HG02852 (cell line): Measurements from ENCODE around the gene DNAH14.

Source experiments
- ATAC-seq: cut with Tn5 transposase; IDR thresholded peaks from one replicate; pipeline ENCODE4 v1.9.1; 2021; ENCODE audit warnings: mild to moderate bottlenecking, moderate library complexity; ENCODE audit not compliant: unreplicated experiment

Gene DNAH14

DNA sequence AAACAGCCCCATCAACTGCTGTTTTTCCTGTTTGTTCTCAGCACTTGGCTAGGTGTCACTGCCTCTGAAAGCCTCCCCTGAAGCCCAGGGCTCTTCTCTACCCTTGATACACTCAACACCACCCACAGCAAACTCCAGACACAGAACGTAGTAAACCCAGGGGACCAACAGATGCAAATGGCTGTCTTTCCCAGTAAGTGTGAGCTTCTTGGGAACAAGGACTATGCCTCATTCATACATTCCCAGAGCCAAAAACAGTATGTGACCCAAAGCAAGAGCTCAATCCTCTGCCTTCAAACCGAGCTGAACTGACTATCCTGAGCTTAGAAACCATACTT, 494.0 kb downstream of the DNAH14 start:
- no peak for ATAC-seq

DNA sequence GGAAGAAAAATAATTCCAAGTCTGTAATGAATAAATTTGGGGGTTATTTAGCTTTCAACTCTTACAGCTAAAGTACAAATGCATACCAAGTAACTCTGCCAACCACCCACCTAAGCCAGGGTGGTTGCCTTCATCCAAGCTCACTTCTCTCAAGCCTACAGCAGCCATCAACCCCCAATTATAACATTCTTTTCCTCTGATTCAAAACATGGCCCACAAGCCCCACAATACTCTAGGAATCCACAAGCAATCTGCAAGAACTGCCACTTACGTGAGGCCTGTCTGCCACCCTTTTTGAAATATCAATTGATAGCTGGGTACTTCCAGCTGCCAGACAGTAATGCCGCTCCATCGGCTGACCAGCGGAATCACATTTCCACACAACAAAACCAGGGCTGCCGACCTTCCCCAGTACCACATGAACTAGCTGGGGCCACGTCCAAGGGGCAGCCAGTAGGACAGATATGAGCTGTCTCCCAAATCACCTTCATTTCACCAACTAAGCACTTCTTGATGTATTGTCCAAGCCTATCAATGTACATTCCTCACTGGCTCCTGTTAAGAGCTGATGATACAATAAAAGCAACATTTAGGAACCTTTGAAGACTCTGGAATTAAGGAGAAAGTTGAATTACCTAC, 495.2 kb downstream of the DNAH14 start:
- ATAC-seq: no peak

DNA sequence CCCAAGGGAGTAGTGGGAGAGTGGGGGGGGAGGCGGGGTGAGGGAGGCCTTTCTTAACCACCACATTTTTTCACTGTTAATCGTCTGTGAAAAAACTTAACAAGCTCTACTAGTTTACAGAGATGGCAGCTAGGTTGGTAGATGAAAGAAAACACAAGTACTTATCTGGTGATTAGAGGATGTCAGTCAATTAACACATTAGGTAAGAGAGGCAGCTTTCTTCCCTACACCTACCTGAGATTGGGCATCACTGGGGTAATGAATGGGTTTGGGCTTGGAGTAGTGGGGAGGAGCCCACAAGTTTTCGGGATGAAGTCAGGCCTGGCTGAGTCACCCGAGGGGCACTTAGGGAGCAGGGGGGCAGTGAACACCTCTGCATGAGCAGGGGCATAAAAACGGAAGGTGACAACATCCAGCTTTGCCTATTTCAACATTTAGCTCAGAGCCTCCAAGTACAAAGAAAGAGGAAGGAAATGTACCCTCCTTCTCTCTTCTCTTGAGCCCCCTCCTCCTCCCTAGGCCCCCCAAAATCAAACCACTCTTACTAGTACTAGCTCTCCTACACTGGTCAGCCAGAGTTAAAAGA, 495.8 kb downstream of the DNAH14 start:
- no peak for ATAC-seq

DNA sequence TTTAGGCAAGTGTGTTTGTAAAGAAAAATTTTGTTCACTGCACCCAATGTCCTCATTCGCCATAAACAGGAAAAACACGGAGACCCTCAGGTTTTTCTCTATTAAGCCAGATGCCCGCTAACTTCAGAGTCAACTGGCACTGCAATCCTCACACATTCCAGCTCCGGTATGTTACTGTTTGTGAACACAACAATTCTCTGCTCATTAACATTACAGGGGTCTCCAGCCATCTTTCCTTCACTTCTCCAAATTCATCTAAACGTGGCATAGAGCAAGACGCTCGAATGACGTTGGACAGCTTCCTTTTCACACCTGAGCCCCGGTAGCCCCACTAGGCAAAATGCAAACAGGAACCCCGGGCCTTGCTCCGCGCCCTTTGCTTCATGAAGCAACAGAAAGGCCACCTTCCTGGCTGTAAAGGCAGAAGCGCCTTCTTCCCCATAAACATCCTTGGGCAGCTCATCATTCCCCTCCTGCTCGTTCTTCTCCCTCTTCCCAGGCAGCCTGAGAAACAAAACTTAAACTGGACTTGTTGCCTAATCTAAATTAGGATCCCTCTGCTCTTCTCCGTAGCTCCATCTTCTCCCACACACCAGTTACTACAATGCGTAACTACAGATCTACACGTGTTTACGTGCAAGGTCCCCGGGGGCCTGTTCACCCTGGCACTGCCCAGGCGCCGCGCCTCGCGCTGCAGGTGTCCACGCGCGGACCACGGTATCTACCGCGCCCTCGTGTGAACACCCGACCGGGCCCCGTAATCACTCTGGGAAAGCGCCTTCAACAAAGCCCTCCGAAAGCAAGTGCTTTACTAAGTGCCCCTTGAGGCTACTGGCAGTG, 497.1 kb downstream of the DNAH14 start:
- no peak for ATAC-seq

DNA sequence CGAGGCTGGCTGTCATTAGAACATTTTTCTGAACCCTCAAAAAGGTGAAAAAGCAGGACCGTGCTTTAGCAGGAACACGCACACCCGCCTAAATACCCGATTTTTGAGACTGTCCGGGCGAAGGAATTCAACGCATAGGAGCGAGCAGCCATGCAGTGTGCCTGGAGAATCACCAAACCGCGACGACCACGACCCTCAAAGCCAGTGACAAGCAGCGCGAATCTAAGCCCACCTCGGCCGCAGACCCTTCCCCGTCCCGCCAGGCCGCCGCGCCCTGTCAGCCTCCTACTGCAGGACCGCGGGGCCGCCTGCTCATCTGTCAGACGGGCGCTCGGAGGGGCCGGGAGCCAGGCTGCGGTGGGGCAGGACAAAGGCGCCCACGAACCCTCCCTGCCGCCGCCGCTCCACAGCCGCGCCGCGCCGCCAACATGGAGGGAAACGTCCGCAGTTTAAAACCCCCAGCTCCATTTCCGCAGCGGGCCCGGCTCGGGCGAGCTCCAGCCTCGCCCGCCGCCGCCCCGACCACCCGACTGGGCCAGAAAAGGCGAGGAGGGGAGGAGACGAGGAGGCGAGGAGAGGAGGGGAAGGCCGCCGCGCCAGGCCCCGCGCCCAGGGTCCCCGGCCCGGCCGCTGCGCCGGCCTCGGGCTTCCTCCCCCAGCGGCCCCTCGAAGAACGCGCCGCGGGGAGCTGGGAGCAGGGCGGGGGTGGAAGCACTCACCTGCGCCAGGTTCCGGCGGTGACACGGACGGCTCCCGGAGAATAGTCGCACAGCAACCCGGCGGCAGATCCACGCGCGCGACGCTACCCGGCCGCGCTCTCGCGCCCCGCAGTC, 498.0 kb downstream of the DNAH14 start, which contains the start of gene LBR:
LBR (minus strand) TSS at position 804 of the 833 bp plus-strand sequence. CDS start 3,963 bp downstream, outside the sequence.
- peak; percentile 35 for ATAC-seq

DNA sequence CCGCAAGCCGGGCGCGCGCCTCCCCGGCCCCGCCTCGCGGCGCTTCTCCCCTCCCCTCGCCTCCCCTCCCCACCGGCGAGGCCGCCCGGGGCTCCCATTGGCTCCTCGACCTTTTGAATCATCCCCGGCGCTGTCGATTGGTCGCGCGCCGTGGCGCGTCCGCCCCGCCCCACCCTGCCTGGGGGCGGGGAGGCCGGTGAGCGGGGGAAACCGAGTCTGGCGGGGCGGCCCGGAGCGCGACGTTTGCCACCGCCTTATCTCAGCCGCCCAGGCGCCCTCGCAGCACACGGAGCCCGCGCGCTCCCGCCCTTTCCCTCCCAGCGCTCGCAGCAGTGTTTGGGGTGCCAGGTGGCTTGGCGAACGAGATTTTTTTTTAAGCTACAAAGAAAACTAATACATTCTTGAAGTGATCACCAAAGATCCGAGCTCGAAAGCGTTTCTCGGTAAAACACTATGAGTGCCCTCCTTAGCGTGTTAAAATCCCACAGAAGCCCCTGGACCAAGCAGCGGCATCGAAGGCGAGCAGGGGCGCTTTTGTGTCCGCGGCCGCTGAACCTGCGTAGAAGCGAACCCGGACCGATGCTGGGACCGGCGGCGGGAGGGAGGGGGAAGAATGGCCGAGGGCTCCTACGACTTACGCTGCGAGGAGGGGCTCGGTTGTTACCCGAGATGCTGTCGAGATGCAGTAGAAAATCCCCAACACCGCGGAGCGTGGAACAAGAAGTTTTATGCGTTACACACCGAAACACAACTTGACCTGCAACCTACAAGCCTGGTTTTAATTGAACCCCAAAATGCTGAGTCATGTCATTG, 498.8 kb downstream of the DNAH14 start:
- ATAC-seq: peak; percentile 88

DNA sequence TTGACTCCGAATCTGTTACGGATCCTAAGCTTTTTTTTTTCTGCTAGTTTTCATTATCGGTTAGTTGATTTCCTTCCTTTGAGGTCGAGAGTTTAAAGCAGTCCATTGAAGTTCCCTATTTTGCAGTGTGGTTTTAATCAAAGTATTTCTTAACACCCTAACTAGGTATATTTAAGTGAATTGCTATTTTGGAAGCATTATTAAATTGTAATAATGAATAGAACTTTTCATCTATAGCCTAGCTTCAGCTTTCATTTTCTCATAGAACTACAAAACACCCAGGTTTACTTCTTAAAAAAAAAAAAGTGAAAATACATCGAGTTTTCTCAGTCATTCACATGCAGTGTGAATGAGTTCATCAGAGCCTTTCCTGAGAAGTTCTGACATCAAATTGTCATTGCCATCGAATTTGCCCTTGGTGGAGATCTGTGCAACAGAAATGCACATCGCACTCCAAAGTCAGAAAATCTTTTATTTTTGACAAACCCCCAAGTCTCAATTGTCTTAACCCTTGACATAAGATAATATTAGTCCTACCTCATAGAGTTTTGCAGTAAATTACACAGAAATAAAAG, 499.5 kb downstream of the DNAH14 start:
- no peak for ATAC-seq

DNA sequence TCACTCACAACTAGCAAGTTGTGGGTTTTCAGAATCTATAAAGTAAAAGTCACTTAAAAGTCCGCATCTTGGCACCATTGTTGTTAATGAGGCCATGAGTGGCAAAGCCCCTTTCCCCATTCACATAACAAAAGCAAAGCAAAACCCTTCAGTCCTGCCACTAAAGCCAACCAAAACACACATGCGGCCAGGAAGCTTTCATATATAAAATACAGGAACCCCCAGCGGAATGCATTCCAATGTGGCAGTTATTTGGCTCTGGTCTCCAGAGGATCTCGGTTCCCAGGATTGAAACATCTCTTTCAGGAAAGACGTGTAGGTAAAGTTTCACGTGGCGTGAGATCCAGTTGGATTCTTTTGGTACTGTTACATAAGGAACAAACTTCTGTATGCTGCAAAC, 500.8 kb downstream of the DNAH14 start:
- no peak for ATAC-seq

DNA sequence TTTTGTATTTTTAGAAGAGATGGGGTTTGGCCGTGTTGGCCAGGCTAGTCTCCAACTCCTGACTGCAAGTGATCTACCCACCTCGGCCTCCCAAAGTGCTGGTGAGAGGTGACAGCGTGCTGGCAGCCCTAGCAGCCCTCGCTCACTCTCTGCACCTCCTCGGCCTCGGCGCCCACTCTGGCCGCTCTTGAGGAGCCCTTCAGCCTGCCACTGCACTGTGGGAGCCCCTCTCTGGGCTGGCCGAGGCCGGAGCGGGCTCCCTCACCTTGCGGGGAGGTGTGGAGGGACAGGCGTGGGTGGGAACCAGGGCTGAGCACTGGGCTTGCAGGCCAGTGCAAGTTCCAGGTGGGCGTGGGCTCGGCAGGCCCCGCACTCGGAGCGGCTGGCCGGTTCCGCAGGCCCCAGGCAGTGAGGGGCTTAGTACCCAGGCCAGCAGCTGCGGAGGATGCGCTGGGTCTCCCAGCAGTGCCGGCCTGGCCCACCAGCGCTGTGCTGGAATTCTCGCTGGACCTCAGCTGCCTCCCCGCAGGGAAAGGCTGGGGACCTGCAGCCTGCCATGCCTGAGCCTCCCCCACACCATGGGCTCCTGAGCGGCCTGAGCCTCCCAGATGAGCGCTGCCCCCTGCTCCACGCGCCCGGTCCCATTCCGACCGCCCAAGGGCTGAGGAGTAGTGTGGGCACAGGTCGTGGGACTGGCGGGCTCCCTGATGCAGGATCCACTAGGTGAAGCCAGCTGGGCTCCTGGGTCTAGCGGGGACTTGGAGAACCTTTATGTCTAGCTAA, 501.8 kb downstream of the DNAH14 start:
- no peak for ATAC-seq

DNA sequence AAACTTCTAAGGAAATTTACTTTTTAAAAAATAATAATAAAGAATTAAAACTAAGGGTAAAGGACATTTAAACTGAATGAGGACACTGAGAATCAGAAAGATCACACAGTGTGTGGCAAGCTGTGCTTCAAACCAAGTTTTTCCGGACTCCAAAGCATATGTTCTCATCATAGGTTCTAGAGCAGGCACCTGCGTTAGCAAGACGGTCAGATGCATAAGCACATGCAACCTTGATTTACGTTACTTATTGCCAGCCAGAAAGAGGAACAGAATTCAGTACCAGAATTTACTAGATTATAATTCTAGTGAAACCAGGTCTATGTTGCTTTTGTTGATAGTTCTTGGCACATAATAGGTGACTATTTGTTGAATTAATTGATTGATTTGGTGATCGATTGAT, 504.6 kb downstream of the DNAH14 start:
- ATAC-seq: no peak

DNA sequence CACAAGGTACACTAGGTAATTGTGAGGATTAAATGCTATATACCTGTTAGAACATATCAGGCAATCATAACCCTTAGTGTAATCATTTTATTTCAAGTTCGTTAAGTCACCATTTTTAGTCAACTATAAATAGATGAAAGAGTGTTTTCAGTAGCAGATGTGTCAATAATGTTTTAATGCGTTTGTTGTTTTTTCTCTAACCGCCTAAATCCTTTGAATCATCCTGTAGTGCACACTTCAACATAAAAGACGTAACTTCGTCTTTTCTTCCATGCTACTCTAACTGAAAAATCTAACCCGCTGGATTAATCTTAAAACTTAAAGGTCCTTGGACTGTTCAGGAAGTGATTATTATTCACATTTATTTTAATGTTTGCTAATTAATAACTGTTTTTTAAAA, 505.6 kb downstream of the DNAH14 start:
- no peak for ATAC-seq

DNA sequence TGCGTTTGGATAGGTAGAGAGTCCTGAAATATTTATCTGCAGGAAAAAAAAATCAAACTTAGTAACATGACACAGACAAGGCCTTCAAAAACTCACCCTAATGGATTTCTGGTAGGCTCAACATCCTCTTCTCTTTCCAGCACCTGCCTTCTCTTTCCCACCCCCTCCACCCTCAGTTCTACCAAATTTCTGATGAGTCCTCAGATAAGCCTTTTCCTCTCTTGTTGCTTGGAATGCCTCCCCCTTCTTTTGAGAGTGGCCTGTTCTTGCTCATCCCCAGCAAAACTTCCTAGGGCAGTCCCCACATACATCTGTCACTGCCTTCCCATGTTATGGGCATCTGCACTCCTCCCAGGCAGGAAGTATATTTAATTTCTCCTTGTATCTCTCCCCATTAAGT, 506.0 kb downstream of the DNAH14 start:
- ATAC-seq: no peak

DNA sequence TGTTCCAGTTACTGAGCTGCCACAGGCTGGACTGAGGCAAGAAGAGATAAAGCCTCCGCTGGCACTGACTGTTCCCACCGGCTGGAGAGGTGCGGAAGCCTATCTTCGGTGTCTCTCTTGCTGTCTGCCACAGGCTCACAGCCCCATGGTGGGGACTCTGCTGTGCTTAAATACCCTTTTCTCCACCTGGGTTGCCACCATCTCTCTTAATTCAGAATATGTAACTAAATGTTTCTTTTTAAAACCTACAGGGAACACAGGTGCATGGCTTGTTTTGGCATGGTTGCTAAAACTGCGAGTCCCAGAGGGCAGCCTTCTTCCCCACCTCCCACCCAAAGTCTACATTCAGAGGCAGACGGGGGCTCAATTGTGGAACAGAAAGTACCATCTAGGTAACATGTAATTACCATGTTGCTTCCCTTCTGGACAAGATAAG, 506.5 kb downstream of the DNAH14 start:
- ATAC-seq: no peak

DNA sequence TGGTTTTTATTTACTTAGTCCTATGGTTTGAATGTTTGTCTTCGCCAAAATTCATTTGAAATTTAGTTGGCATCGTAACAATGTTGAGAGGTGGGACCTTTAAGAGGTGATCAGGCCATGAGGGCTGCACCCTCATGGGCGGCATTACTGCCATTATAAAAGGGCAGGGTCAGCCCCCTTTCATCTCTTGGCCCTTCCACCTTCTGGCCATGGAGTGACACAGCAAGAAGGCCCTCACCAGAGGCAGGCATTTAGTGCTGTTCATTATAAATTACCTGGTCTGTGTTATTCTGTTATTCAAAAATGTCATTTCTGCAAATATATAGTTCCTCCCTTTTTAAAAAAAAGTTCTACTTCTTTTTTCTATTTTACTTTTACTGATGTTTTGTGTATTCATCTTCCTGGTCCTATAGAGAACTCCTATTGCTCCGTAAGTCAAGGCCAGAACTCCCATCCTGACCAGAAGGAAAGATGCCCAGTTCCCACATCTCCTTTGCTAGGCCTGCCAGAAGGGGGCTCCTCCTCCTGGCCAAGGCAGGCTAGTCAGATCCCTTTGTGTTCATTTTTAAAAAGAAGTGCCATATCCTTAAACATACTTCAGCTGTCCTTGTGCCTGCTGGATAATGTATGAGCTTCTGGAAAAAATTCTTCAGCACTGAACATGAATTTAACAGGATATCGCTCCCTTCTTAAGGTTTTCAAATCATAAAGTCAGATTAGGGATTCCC, 508.4 kb downstream of the DNAH14 start:
- no peak for ATAC-seq

DNA sequence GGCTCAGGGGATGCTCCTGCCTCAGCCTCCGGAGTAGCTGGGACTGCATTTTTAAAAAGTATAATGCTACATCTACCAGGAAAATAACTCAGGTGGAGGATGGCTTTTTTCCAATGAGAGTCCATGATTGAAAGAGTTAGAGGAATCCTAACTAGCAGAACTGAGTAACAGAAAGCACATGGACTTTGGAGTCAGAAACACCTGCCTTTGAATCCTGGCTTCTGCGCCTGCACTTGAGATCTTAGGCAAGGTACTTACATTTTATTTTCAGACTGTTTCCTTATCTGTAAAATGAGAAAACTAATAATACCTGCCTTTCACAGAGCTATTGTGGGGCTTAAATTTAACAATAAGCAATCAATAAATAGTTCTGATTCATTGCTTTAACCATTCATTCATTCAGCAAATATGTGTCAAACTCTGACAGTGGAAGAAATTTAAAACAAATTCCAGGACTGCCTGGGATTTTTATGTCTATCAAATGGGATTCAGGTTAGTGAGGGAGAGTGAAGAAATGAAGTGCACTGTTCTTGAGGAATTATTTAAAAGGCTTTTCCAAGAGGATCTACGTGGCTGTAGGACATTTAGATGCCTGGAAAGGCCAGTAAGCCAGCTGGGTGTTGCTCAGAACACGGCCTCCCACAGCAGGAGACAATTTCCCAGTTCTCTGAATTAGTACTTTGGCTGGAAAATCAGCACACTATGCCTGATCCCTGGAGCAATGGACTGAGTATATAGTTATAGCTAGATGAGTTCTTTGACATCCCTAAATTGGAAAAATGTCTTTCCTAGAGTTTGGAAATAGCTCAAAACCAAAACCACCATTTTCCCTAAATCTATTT, 511.1 kb downstream of the DNAH14 start:
- ATAC-seq: no peak

DNA sequence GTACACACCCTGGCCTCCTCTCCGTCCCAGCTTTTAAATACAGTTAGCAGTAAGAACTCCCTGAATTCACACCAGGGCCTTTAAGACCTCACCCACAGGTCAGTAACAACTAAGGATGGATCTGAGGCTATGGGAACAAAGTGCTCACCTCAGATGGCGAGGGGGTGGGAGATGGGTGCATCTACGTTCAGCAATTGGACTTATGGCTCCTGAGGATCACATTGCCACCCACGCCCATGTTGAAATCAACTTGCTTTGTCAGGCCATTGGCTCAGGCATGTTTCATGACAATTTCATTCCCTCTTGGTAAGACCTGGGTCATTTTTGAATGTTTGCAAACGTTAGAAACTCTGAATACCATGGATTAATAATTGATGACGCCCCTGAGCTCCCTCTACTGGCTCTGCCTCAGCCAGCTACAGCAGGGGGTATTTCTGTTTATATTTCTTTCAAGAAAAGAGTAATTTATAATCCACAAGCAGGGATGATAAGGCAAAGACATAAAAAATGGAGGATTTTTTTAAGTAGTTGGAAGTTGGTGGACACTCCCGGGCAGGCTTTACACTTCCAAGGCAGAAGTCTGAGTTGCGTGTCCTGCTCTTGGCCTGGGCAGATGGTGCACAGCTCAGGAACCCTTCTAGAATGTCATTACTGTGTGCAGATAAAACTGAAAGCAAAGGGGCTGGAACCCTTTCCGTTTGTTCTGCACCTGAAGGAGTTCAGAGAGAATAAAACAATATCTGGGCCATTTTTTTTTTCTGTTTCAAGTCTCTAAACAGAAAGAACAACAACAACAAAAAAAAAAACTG, 512.0 kb downstream of the DNAH14 start:
- ATAC-seq: no peak

DNA sequence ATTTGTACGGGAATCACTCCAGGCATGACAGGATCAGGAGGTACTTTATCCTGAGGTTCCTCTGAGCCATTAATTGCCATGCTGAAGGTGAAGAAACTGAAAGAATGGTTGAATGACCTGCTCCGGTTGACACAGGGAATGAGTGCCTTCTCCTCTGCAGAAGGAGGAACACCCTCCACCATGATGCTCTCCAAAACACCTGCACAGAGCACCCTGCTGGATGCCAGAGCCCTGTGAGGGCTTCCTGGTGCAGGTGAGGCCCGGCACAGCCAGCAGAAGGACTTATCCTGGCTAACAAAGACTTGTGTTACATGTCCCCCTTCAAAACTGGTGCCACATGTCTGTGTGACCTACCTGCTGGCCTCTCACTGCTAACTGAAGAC, 512.6 kb downstream of the DNAH14 start:
- no peak for ATAC-seq
